Activated CD8-positive, alpha-beta memory T cell treated with anti-CD3 and anti-CD28 coated beads, Interleukin-2, amount 50 U/mL, for 1 hour (primary cell): ENCODE measurements around the gene KRTAP4-5.
"Not testable (repeated sequence)": the region's sequence is repeated elsewhere in the genome, so short reads cannot be mapped to it uniquely, and the experiment has no call there.

Experiments
- DNase-seq: peaks from one replicate; pipeline ENCODE4 v3.0.0-alpha.2; 2020; ENCODE audit errors: extremely low read depth

KRTAP4-5 gene

DNA sequence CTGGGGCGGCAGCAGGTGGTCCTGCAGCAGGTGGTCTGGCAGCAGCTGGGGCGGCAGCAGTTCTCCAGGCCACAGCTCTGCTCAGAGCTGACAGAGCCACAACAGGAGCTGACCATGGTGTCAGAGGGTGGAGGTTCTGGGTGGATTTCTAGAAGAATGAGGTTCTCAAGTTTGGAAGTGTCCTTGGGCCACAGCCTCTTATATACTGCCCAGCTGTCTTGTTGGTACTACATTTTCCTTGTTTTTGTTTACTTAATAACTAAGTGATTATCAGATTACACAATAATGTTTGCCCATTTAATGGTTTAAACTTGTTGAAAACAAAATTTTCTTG is at the start of gene KRTAP4-5:
TSS of gene KRTAP4-5 (minus strand) at position 174 of the 334 bp plus-strand sequence. CDS start at position 116, 58 bp downstream.
- no peak for DNase-seq

- DNase-seq, result no peak
Measured at GRCh38 chr17:41196068-41196467, 46.4 kb upstream of the KRTAP4-5 start.

- no peak for DNase-seq
Measured at GRCh38 chr17:41190328-41190727, 40.7 kb upstream of the KRTAP4-5 start.

- not testable (repeated sequence) for DNase-seq
Measured at GRCh38 chr17:41189837-41190318, 40.3 kb upstream of the KRTAP4-5 start, which contains the start of gene KRTAP9-1. KRTAP9-1 (plus strand) TSS chr17:41189887; CDS start chr17:41189887, 0 bp downstream.

- no peak for DNase-seq
Measured at GRCh38 chr17:41186872-41187271, 37.2 kb upstream of the KRTAP4-5 start.

GRCh38 chr17:41185001-41185400 is 35.4 kb upstream of the KRTAP4-5 start:
- DNase-seq, result no peak

- DNase-seq, result no peak
Measured at GRCh38 chr17:41184480-41184961, 34.9 kb upstream of the KRTAP4-5 start, which contains the start of gene KRTAP4-1. KRTAP4-1 (minus strand) TSS chr17:41184911; CDS start chr17:41184854, 57 bp downstream.

DNA sequence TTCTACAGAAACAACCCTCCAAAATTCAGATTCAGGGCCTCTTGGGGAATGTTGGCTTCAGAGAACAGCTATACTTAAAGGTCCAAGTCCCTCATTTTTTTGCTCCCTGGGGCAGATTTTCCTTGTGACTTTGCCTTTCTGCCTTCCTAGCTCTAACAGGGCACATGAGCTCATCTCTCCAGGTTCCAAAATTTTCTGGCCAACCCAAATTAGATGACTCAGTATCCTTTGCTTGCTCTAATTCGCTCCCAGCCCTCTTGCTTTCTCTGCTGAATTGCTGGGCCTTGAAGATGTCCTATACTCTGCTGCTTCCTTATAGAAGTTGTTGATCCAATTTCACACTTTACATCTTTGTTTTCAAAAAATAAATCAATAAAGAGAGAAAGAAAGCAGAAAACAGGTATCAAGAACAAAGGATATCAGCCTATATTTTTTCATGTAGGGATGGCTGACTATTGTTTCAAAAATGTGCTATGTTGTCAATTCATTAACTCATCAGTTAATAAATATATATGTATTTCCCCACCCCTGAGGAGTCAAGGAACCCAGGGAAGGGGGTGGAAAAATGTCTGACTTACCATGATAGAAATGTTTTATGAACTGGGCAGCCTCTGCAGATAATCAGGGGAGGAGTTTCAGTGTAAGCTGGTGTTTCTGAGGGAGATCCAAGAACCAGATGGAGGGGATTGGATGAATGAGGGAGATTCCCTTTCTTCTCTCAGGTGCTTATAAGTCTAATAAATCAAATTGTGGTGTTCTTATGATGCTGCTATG is 29.4 kb upstream of the KRTAP4-5 start:
- no peak for DNase-seq

DNA sequence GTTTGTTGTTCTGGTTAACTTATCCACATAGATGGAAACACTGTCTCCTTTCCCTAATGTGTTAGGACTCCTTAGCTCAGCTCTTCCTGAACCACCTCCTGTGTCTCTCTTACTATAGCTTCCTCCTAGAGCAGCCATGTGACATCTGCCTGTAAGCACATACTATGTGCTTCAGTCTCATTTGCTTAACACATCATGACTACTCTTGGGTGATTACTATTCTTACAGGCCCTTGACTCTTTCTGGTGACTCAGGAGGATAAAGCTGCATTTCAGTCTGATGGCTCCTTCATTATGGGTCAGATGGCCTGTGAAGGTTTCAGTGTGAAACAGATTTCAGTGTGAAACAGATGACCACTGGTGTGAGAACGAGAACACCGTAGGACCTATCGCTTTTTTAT is 28.7 kb upstream of the KRTAP4-5 start:
- no peak for DNase-seq

GRCh38 chr17:41177727-41178271 is 28.2 kb upstream of the KRTAP4-5 start, which contains the start of gene KRTAP4-2:
KRTAP4-2 (minus strand) TSS chr17:41178221; CDS start chr17:41178164, 57 bp downstream.
- DNase-seq, result no peak

DNA sequence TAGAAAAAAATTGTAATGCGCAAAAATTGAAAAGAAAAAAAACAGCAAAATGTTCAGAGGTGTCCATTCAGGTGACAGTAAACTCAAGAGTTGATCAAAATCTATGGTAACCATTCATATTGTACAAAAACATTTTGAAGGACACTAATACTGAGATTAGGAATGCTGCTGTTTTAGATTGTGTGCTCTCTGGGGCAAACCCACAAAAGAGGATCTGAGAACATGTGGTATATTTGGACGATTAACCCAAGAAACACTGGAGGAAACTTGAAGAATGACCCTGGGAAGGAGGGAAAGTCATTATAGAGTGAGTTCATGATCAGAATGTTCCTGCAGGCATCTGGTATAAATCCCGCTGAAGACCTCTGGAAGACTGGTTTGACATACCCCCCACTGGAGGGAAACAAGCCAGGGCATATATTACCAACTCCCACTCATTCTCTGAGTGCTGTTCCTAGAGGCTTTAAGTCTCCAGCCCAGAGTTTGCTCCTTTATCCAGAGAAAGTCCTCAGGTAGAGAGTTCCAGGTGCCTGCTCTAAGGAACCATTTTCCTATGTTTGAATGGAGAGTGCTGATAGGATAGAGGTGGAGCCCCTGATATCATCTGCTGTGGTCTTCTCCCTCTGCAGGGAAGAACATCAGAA is 27.2 kb upstream of the KRTAP4-5 start:
- no peak for DNase-seq

DNA sequence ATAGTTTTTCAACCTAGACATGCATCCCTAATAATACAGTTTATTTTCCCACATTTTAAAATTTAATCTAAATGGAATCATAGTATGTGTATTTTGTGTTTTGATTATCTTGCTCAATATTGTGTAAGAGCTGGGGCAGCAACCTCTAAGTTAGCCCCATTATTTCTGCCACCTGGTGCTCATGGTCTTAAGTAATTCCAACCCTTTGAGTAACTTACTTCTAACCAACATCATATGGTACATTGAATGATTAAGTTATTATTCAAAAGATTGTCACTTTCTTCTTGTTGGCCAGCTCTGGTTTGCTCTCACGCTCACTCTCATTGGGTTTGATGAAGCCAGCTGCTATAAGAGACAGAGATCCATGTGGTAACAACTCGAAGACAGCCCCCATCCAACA is 22.3 kb upstream of the KRTAP4-5 start:
- no peak for DNase-seq

GRCh38 chr17:41168121-41168520 is 18.5 kb upstream of the KRTAP4-5 start, which contains the start of gene KRTAP4-3:
KRTAP4-3 (minus strand) TSS chr17:41168221; CDS start chr17:41168172, 49 bp downstream.
- DNase-seq, result no peak

- no peak for DNase-seq
Measured at GRCh38 chr17:41167561-41167960, 17.9 kb upstream of the KRTAP4-5 start.

DNA sequence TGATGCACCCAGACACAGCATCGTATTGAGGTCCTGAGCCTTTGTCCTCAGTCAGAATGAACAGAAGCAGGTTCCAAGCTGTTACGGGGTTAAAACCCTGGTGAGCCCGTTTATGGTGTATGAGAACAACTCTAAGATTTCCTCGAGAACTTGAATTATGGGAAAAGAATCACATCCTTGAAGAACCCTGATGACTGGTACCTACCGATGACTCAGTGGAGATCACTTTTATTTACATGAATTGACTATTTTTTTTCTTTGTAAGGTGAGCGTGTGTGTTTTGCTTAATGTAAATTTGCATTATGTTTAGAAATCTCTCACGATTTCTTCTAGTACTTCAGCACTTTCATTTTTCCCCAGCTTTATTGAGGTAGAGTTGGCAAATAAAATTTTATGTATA is 14.2 kb upstream of the KRTAP4-5 start:
- no peak for DNase-seq

DNA sequence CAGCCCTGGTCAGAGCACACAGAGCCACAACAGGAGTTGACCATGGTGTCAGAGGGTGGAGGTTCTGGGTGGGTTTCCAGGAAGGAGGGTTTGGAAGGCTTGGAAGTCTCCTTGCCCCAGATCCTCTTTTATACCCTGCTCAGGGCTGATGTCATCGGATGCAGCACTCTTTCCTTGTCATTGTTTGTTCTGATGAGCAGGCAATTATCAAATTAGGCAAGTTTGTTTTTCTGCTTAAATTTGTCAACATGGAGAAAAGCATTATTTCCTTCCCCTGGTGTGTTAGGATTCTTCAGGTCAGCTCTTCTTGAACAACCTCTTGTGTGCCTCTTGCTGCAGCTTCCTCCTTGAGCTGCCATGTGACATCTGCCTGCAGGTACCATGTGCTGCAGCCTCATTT is 11.0 kb upstream of the KRTAP4-5 start, which contains the start of gene KRTAP4-4:
TSS of gene KRTAP4-4 (minus strand) at position 101 of the 400 bp plus-strand sequence. CDS start at position 44, 57 bp downstream.
- DNase-seq, result no peak

- DNase-seq, result not testable (repeated sequence)
Measured at GRCh38 chr17:41160190-41160589, 10.6 kb upstream of the KRTAP4-5 start.

- DNase-seq, result no peak
Measured at GRCh38 chr17:41153856-41154255, 4.2 kb upstream of the KRTAP4-5 start.

DNA sequence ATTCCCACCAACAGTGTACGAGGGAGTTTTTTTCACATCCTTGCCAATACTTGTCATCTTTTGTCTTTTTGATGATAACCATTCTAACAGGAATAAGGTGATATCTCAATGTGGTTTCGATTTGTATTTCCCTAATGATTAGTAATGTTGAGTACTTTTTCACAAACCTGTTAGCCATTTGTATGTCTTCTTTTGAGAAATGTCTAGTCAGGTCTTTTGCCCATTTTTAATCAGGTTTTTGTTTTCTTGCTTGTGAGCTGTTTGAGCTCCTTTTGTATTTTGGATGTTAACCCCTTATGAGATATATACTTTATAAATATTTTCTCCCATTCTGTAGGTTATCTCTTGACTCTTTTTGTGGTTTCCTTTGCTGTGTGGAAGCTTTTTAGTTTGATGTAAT is 1.9 kb upstream of the KRTAP4-5 start:
- DNase-seq, result no peak

- DNase-seq, result no peak
Measured at GRCh38 chr17:41150026-41150425, 401 bp upstream of the KRTAP4-5 start.

GRCh38 chr17:41148971-41149651 is 514 bp downstream of the KRTAP4-5 start:
- DNase-seq, result not testable (repeated sequence)
